SKM-1 treated with dmso at 0.1 percent for 144 hours (cell line): ENCODE results near the gene USP33.
"Not testable (repeated sequence)": the region's sequence is repeated elsewhere in the genome, so short reads cannot be mapped to it uniquely, and the experiment has no call there.

Source experiments
- DNase-seq: peaks from one replicate; lab custom pipeline; 2025; ENCODE audit not compliant: unreplicated experiment; lab: John Stamatoyannopoulos, UW

Gene USP33

GRCh38 chr1:77741316-77741715, 18.3 kb downstream of the USP33 start:
- DNase-seq: no peak

- peak; percentile 37 for DNase-seq
Measured at GRCh38 chr1:77739235-77739634, 20.4 kb downstream of the USP33 start.

- DNase-seq: no peak
Measured at GRCh38 chr1:77732090-77732489, 27.6 kb downstream of the USP33 start.

- no peak for DNase-seq
Measured at GRCh38 chr1:77725706-77726105, 33.9 kb downstream of the USP33 start.

GRCh38 chr1:77718181-77718580, 41.5 kb downstream of the USP33 start:
- DNase-seq: no peak

GRCh38 chr1:77716065-77716464, 43.6 kb downstream of the USP33 start:
- DNase-seq: no peak

GRCh38 chr1:77709727-77710126, 49.9 kb downstream of the USP33 start:
- no peak for DNase-seq

- DNase-seq: no peak
Measured at GRCh38 chr1:77706321-77706720, 53.3 kb downstream of the USP33 start.

GRCh38 chr1:77704736-77705135, 54.9 kb downstream of the USP33 start:
- no peak for DNase-seq

GRCh38 chr1:77699673-77700072, 60.0 kb downstream of the USP33 start:
- DNase-seq: not testable (repeated sequence)

GRCh38 chr1:77697441-77697840, 62.2 kb downstream of the USP33 start:
- DNase-seq: no peak

GRCh38 chr1:77688939-77689338, 70.7 kb downstream of the USP33 start:
- DNase-seq: no peak

- DNase-seq: no peak
Measured at GRCh38 chr1:77687519-77687906, 72.1 kb downstream of the USP33 start.

- DNase-seq: no peak
Measured at GRCh38 chr1:77686796-77687518, 72.7 kb downstream of the USP33 start.

- peak; percentile 89 for DNase-seq
Measured at GRCh38 chr1:77683160-77684148, 76.2 kb downstream of the USP33 start.

- peak; percentile 91 for DNase-seq
Measured at GRCh38 chr1:77682460-77683159, 77.0 kb downstream of the USP33 start, which contains the start of gene ZZZ3. Gene ZZZ3, minus strand, starts transcription at chr1:77682658. Its CDS starts 49,304 bp downstream, at chr1:77633354.

- DNase-seq: no peak
Measured at GRCh38 chr1:77680173-77680572, 79.5 kb downstream of the USP33 start.

- DNase-seq: no peak
Measured at GRCh38 chr1:77678660-77679610, 80.7 kb downstream of the USP33 start.

- not testable (repeated sequence) for DNase-seq
Measured at GRCh38 chr1:77674807-77675206, 84.8 kb downstream of the USP33 start.

GRCh38 chr1:77673716-77674355, 85.8 kb downstream of the USP33 start:
- DNase-seq: no peak
